Keratinocyte (primary cell): ENCODE measurements around the gene SSNA1. TPM values are rescaled to one million over a fixed set of nuclear protein-coding genes. Genes with fewer than 3 reads are reported as not detected.

Experiments
- DNase-seq: peaks from one replicate; pipeline ENCODE4 v3.0.0-alpha.2; 2011; ENCODE audit warnings: low read depth, missing footprints, low spot score
- FAIRE-seq: peaks from 2 replicates; lab custom pipeline; 2011; peaks lifted over from hg19 to GRCh38; lab: Jason Lieb, UNC
- H2AFZ ChIP-seq: 2 replicates; pipeline ENCODE4 v1.6.0; 2012; ENCODE audit warnings: low read length, control low read depth, inconsistent platforms; ENCODE audit not compliant: control insufficient read depth
- H3K27ac ChIP-seq: 2 replicates; pipeline ENCODE4 v1.5.1; 2011; ENCODE audit warnings: low read length; ENCODE audit not compliant: control insufficient read depth, insufficient read depth
- H3K27me3 ChIP-seq: 3 replicates; pipeline ENCODE4 v1.6.0; 2011; ENCODE audit warnings: low read length; ENCODE audit not compliant: control insufficient read depth, insufficient read depth; ENCODE audit errors: extremely low read depth
- H3K36me3 ChIP-seq, 2 experiments: 2 replicates in 1 of 2; 3 replicates in 1 of 2; pipeline ENCODE4 v1.5.1; 2011; ENCODE audit warnings: low read length in 2 of 2, mild to moderate bottlenecking in 1 of 2; ENCODE audit not compliant: control insufficient read depth in 2 of 2, insufficient read depth in 2 of 2; ENCODE audit errors: extremely low read depth in 1 of 2
- H3K4me1 ChIP-seq: 3 replicates; pipeline ENCODE4 v1.5.1; 2011; ENCODE audit warnings: low read length; ENCODE audit not compliant: control insufficient read depth, insufficient read depth; ENCODE audit errors: extremely low read depth
- H3K4me2 ChIP-seq: 3 replicates; pipeline ENCODE4 v1.6.0; 2011; ENCODE audit warnings: low read depth, low read length; ENCODE audit not compliant: control insufficient read depth, insufficient read depth; ENCODE audit errors: extremely low read depth
- H3K4me3 ChIP-seq, 3 experiments: fragments of 200-600 bp in 1 of 3; sonication (generic) in 1 of 3; 2 replicates in 2 of 3; 3 replicates in 1 of 3; pipeline ENCODE4 v1.5.1; 2011 to 2016; ENCODE audit warnings: low read length in 3 of 3, mild to moderate bottlenecking in 3 of 3, control low read depth in 2 of 3, inconsistent platforms in 1 of 3, low read depth in 1 of 3, mixed read lengths in 1 of 3, mixed run types in 1 of 3, moderate library complexity in 1 of 3; ENCODE audit not compliant: control insufficient read depth in 2 of 3, insufficient read depth in 2 of 3; ENCODE audit errors: extremely low read depth in 1 of 3
- H3K79me2 ChIP-seq: 2 replicates; pipeline ENCODE4 v1.6.0; 2012; ENCODE audit warnings: low read length; ENCODE audit not compliant: control insufficient read depth, insufficient read depth
- H3K9ac ChIP-seq: 3 replicates; pipeline ENCODE4 v1.6.0; 2011; ENCODE audit warnings: low read length; ENCODE audit not compliant: control insufficient read depth, insufficient read depth; ENCODE audit errors: extremely low read depth
- H3K9me1 ChIP-seq: 3 replicates; pipeline ENCODE4 v1.6.0; 2011; ENCODE audit warnings: low read length; ENCODE audit not compliant: control insufficient read depth, insufficient read depth; ENCODE audit errors: extremely low read depth
- H3K9me3 ChIP-seq: 2 replicates; pipeline ENCODE4 v1.5.1; 2012; ENCODE audit warnings: low read depth, low read length; ENCODE audit not compliant: control insufficient read depth
- H4K20me1 ChIP-seq: 3 replicates; pipeline ENCODE4 v1.6.0; 2011; ENCODE audit warnings: low read length; ENCODE audit not compliant: control insufficient read depth, insufficient read depth; ENCODE audit errors: extremely low read depth
- CTCF ChIP-seq, 3 experiments: IDR thresholded peaks in 1 of 3; conservative IDR thresholded peaks in 1 of 3; optimal IDR thresholded peaks in 1 of 3; 2 replicates in 2 of 3; 3 replicates in 1 of 3; pipeline versions ENCODE3 to v1.5.1; 2011; ENCODE audit warnings: low read length in 3 of 3, mild to moderate bottlenecking in 3 of 3, moderate library complexity in 2 of 3, control low read depth in 1 of 3, inconsistent platforms in 1 of 3; ENCODE audit not compliant: insufficient read depth in 2 of 3; ENCODE audit errors: extremely low read depth in 1 of 3
- EZH2 ChIP-seq: IDR thresholded peaks from one replicate; pipeline ENCODE4 v1.6.1; 2012; ENCODE audit warnings: inconsistent platforms, mild to moderate bottlenecking, low read length, moderate library complexity
- dilution Hi-C: fragments of 300-500 bp; cut with MboI; formaldehyde crosslinking; loops from one replicate; pipeline ENCODE4 v1.7.0; 2020; ENCODE audit warnings: low sequenced_read_pairs; ENCODE audit not compliant: extremely low pct_ligation_motif_present
- polyA plus RNA-seq, 5 experiments: library from polyadenylated mRNA; depleted of rRNA in 3 of 5; stranded (reverse) in 3 of 5; stranded (forward) in 1 of 5; unstranded in 1 of 5; fragments of >200 nt; gene quantifications; 1 replicate in 1 of 5; 2 replicates in 3 of 5; 3 replicates in 1 of 5; pipeline versions ENCODE4 v1.2.1 to v1.2.3, GENCODE V29; 2011 to 2012; ENCODE audit warnings: missing spikeins in 2 of 5, low read depth in 1 of 5, low replicate concordance in 1 of 5

Gene SSNA1
- polyA plus RNA-seq, 1 donor (not counting 4 experiments of a cell fraction or from before 2014, with no cell fraction given) = 45.3 TPM

- no peak overlapping the region for H3K4me3 ChIP-seq
- dilution Hi-C loops = no loop called here
Measured at GRCh38 chr9:137167277-137167746, 21.2 kb upstream of the SSNA1 start.

GRCh38 chr9:137167747-137168572 lies 20.5 kb upstream of the SSNA1 start:
- H3K79me2 ChIP-seq = no peaks in the 10 kb centered on the region
- DNase-seq = no peak
- H3K27ac ChIP-seq = no peak overlapping the region
- peaks cover 88% of the 10 kb centered on the region for H3K27me3 ChIP-seq
- H3K4me1 ChIP-seq = no peaks in the 10 kb centered on the region
- dilution Hi-C loops = no loop called here
- no peak for FAIRE-seq
- H2AFZ ChIP-seq = no peak overlapping the region
- TF ChIP-seq EZH2 (no peak), CTCF (optimal IDR thresholded peaks at IDR 0.05 in 1 of 3, IDR thresholded peaks at IDR 0.05 in 1 of 3, conservative IDR thresholded peaks at IDR 0.05 in 1 of 3; ENCODE audit: extremely low read depth in 1 of 3, insufficient read depth in 2 of 3, low read length in 3 of 3) (no peak)
- no peaks in the 10 kb centered on the region for H3K9me1 ChIP-seq
- H3K4me2 ChIP-seq = no peak overlapping the region
- no peaks in the 10 kb centered on the region for H3K36me3 ChIP-seq
- no peak overlapping the region for H3K4me3 ChIP-seq
- H3K9ac ChIP-seq = no peak overlapping the region
- peaks cover 4% of the 10 kb centered on the region for H4K20me1 ChIP-seq
- no peaks in the 10 kb centered on the region for H3K9me3 ChIP-seq

More at GRCh38 chr9:137167277-137167746, 21.2 kb upstream of the SSNA1 start:
- Histone ChIP-seq H4K20me1 (peaks cover 4% of the 10 kb centered on the region), H3K27me3 (peaks cover 86% of the 10 kb centered on the region), H3K9ac (no peak overlapping the region), H3K9me1 (no peaks in the 10 kb centered on the region), H2AFZ (no peak overlapping the region), H3K4me2 (no peak overlapping the region), H3K4me1 (no peaks in the 10 kb centered on the region), H3K9me3 (no peaks in the 10 kb centered on the region), H3K36me3 (no peaks in the 10 kb centered on the region), H3K27ac (no peak overlapping the region), H3K79me2 (no peaks in the 10 kb centered on the region)
- TF ChIP-seq CTCF (optimal IDR thresholded peaks at IDR 0.05 in 1 of 3, IDR thresholded peaks at IDR 0.05 in 1 of 3, conservative IDR thresholded peaks at IDR 0.05 in 1 of 3; ENCODE audit: extremely low read depth in 1 of 3, insufficient read depth in 2 of 3, low read length in 3 of 3) (no peak), EZH2 (no peak)
- FAIRE-seq (no peak), DNase-seq (no peak)
